A673 (cell line): ENCODE data around the gene WDR27.

ENCODE experiments used
- EZH2 ChIP-seq: fragments of 200-600 bp; sonication (generic); IDR thresholded peaks from 2 replicates; pipeline ENCODE4 v1.6.1; 2017; ENCODE audit warnings: borderline replicate concordance, low read depth, mild to moderate bottlenecking, mixed read lengths, antibody characterized with exemption, low read length; ENCODE audit not compliant: poor library complexity, severe bottlenecking
- TF ChIP-seq, protein P1 (sequence below): fragments of 300-800, 200-600 bp; sonication (generic); conservative IDR thresholded peaks from 2 replicates; pipeline ENCODE4 v1.5.1; 2017; ENCODE audit warnings: low read depth, mild to moderate bottlenecking, antibody characterized with exemption, low read length, moderate library complexity, mixed read lengths

DNA sequence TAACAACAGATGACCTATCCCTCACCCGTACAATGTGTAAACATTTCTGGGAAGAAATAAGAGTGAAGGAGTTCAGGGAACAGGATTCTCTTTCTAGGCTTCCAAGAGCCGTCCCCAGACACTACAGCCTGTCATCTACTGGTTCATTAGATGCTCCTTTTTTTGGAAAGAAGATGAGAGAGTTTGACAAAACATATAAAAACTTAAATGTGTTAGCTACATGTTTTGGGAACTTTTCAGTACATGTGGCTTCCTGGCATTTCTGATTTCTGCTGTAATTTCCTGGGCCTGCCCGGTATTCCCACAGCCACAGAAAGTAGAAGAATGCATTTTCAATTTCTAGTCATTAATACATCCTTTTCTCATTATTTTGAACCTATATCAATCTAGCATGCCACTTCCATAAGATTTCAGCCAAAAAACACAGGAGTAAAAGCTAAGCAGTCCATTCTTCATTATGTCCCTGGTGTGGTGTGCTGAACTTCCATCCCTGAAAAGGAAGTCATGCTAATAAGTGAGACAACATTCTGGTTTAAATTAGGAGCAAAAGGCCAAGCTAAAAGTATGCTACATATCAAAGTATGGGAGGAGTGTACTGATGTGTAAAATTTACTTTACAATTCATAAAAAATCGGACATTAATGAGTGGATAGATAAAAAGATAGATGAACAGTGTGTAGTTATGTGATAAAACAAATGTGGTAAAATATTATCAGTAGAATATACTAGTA lies 198.2 kb downstream of the WDR27 start:
- TF ChIP-seq, protein P1, sequence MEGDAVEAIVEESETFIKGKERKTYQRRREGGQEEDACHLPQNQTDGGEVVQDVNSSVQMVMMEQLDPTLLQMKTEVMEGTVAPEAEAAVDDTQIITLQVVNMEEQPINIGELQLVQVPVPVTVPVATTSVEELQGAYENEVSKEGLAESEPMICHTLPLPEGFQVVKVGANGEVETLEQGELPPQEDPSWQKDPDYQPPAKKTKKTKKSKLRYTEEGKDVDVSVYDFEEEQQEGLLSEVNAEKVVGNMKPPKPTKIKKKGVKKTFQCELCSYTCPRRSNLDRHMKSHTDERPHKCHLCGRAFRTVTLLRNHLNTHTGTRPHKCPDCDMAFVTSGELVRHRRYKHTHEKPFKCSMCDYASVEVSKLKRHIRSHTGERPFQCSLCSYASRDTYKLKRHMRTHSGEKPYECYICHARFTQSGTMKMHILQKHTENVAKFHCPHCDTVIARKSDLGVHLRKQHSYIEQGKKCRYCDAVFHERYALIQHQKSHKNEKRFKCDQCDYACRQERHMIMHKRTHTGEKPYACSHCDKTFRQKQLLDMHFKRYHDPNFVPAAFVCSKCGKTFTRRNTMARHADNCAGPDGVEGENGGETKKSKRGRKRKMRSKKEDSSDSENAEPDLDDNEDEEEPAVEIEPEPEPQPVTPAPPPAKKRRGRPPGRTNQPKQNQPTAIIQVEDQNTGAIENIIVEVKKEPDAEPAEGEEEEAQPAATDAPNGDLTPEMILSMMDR = no peak
- no peak for TF ChIP-seq EZH2
